GM12891 (cell line): Measurements from ENCODE around the gene CTNND2.

Experiments used
- DNase-seq: peaks from one replicate; pipeline ENCODE4 v3.0.0; 2011; ENCODE audit warnings: low spot score; ENCODE audit not compliant: insufficient read length
- FAIRE-seq: peaks from 2 replicates; lab custom pipeline; 2011; peaks lifted over from hg19 to GRCh38; lab: Jason Lieb, UNC
- PAX5 ChIP-seq: IDR thresholded peaks from 2 replicates; pipeline ENCODE4 v1.6.1; 2011; ENCODE audit warnings: low read length, moderate library complexity, mild to moderate bottlenecking; ENCODE audit not compliant: insufficient read depth, severe bottlenecking
- POLR2A ChIP-seq: IDR thresholded peaks from 2 replicates; pipeline ENCODE4 v1.6.1; 2011; ENCODE audit warnings: low read depth, low read length, control low read depth
- POLR2AphosphoS5 ChIP-seq: IDR thresholded peaks from 2 replicates; pipeline ENCODE4 v1.6.1; 2011; ENCODE audit warnings: low read depth, low read length, control low read depth
- POU2F2 ChIP-seq: IDR thresholded peaks from 2 replicates; pipeline ENCODE4 v1.6.1; 2011; ENCODE audit warnings: low read depth, mild to moderate bottlenecking, control low read depth, low read length, moderate library complexity
- SPI1 ChIP-seq: IDR thresholded peaks from 2 replicates; pipeline ENCODE4 v1.6.1; 2011; ENCODE audit warnings: low read depth, low read length, control low read depth
- TAF1 ChIP-seq: IDR thresholded peaks from 2 replicates; pipeline ENCODE4 v1.6.1; 2011; ENCODE audit warnings: low read depth, low read length, control low read depth

CTNND2 gene

DNA sequence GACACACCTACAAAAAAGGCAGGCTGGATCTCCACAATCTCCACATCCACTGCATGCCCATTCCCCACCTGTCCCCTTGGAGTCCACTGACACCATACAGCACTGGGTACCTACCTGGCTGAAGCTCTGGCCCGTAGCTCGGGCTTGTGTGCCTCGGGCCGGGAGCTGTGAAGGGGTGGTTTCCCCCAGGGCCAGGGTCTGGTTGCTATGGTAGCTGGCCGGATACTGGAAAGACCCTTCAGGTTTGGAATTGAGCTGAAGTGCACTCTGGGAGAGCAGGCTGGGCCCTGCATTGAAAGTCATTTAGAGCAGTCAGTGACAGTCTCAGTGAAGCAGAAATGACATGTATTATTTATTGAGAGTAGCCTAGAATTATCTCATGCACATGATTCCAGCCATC, 507.3 kb downstream of the CTNND2 start:
- no peak for DNase-seq
- FAIRE-seq = no peak
- TF ChIP-seq POU2F2 (no peak), PAX5 (no peak), POLR2A (no peak), SPI1 (no peak), TAF1 (no peak), POLR2AphosphoS5 (no peak)

DNA sequence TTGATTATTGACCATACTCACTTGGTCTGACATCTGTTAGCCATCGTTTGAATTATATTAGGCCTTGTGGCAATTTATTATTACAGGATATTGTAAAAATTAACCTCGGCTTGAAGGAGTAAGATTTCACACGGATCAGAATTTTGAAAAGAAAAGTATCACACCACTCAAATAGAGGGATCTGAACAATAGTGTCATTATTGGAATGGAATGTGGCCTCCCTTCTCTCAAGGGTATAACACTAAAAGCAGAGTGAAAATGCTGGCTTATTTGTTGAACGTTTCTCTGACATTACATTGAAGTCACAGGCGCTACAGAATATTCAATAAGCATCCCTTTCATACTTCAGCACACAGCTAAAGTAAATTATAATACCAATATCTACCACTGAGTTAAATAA, 509.3 kb downstream of the CTNND2 start:
- TF ChIP-seq POLR2AphosphoS5 (no peak), SPI1 (no peak), TAF1 (no peak), POLR2A (no peak), PAX5 (no peak), POU2F2 (no peak)
- DNase-seq (no peak), FAIRE-seq (no peak)

DNA sequence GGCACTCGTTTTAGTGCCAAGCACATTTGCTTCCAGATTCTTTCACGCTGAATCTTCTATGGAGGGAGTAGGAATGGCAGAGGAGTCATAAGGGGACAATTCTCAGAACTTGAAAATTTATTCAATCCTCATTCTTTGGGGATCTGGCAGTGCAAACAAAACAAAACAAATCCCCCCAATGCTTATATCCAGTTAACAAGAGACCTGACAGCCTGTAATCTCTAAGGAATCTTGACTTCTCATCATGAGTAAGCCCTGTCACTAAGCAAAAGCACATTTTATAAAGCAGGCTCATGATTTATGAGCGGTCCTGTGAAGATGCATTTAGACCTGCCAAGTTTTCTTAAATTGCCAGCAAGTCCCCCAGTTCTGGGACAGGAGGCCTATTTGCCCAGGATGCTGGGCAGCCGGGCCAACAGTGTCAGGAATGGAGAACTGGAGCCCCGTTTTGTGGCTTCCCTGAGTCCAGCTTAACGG, 513.9 kb downstream of the CTNND2 start:
- FAIRE-seq (no peak), DNase-seq (no peak)
- TF ChIP-seq POLR2A (no peak), POU2F2 (no peak), PAX5 (no peak), TAF1 (no peak), POLR2AphosphoS5 (no peak), SPI1 (no peak)

DNA sequence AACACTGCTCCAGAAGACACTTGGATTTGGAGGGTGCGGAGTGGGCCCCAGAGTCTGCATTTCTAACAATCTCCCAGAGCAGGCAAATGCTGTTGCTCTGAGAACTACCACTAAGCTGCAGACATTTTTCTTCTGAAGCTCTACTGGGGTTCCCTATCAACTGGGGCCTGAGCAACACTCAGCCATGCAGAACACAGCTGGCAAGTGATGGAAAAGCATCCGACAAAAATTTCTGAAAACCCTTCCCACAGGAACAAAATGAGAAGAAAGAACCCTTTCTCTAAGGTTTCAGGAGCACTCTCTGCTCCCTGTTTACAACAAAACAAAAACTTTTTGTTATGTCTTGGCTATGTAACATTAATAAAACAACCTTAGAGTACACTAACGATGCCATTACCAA, 516.9 kb downstream of the CTNND2 start:
- FAIRE-seq (no peak), DNase-seq (no peak)
- TF ChIP-seq PAX5 = no peak
- no peak for TF ChIP-seq TAF1
- TF ChIP-seq POLR2AphosphoS5 = no peak

DNA sequence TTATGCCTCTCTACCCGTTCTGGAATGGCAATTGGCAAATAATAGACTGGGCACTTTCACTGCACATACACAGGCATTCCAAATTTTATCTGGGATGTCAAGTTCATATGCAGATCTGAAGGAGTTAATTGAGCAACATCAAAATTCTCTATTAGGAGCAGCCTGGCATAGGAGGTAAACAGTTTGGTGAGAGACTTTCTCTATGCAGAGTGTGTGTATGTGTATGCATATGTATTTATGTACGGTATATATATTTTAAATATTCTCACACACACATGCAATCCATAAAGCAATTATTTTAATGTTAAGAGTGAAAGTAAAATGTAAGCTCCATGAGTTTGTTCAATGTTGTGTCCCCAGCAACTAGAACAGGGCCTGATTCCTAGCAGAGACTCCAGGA, 517.8 kb downstream of the CTNND2 start:
- no peak for DNase-seq
- FAIRE-seq = no peak
- no peak for TF ChIP-seq TAF1
- no peak for TF ChIP-seq POLR2AphosphoS5
- TF ChIP-seq POU2F2 = no peak
- TF ChIP-seq PAX5 = no peak
- no peak for TF ChIP-seq SPI1
- no peak for TF ChIP-seq POLR2A

DNA sequence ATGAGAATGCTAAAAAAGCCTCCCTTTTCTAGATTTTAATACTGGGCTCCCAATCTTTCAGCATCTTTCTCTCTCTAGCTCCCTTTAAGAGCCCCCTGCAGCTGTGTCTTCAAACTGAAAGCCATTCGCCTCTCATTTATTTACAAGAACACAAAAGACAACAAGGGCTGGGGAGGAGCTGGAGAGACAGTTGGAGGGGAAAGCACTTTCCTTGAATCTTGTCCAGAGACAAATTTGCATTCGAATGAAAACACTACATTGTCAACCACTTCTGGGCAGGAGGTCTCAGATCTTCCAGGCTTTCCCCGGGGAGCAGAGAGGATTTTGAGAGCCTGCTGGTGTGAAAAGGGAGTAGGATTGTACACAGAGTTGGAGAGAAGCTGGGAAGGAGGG, 518.3 kb downstream of the CTNND2 start:
- no peak for FAIRE-seq
- no peak for DNase-seq
- TF ChIP-seq POLR2AphosphoS5 (no peak), POLR2A (no peak), SPI1 (no peak), PAX5 (no peak), POU2F2 (no peak), TAF1 (no peak)

DNA sequence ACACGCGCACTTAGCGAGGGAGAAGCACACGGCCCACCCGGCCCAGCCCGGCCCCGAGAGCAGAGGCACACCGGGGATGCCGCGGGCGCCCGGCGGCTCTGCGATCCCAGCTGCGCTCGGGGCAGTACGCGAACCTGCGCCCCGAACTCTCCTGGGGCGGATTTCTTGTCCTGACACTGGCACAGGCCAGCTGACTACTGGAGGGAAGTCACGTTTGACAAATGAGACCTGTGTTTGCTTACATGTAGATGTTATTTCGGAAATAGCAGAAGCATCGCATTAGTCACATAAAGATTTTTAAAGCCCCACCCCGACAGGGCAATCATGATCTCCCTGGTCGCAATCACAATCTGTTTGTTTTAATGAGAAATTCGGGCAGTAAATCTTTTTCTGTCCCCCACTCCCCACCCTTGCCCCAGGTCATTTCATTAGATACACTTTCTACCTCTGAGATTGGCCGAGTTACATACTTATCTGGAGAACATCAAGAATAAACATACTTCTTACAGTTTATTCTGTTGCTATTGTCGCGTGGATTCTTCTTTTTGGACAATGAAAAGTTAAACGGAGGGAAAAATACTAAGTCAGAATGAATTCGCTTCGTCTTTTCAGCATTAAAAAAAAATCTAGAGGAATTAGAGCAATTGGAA, 518.9 kb downstream of the CTNND2 start:
- DNase-seq = no peak
- FAIRE-seq = no peak
- TF ChIP-seq PAX5 = no peak
- TF ChIP-seq POLR2AphosphoS5 = no peak
- TF ChIP-seq TAF1 = no peak
- no peak for TF ChIP-seq POLR2A
- no peak for TF ChIP-seq POU2F2
- no peak for TF ChIP-seq SPI1

DNA sequence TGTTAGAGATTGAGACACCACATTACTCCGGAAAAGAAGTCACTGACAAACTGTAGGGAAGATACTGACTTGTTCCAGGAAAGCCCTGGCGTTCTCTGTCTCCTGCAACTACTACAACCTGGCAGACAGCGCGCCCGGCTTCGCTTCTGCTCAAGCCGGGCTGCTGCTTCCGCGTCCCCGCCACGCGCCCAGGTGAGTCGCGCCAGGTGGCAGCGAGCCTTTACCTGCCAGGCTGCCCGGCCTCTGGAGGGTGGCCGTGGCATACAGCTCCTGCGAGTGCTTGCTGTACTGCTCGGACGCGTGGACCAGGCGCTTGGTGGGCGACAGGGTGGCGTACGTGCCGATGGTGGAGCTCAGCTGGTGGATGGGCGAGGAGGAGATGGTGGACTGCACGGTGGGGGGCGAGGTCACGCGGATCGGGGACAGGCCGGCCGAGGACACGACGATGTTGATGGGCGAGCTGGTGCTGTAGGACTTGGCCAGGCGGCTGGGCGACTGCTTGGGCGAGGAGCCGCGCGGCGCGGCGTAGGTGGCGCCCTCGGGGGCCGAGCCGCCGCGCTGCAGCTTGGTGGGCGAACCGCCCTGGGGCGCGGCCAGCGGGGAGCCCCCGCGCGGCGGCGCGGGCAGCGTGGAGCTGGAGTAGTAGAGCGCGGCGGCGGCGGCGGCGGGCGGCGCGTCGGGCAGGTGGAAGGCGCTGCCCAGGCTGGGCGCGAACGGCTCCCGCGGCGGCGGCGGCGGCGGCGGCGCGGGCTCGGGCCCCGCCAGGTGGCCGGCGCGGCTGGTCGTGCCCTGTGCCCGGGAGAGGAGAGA, 519.6 kb downstream of the CTNND2 start:
- DNase-seq (no peak), FAIRE-seq (no peak)
- TF ChIP-seq SPI1 (no peak), POLR2A (no peak), POLR2AphosphoS5 (no peak), TAF1 (no peak), PAX5 (no peak), POU2F2 (no peak)

DNA sequence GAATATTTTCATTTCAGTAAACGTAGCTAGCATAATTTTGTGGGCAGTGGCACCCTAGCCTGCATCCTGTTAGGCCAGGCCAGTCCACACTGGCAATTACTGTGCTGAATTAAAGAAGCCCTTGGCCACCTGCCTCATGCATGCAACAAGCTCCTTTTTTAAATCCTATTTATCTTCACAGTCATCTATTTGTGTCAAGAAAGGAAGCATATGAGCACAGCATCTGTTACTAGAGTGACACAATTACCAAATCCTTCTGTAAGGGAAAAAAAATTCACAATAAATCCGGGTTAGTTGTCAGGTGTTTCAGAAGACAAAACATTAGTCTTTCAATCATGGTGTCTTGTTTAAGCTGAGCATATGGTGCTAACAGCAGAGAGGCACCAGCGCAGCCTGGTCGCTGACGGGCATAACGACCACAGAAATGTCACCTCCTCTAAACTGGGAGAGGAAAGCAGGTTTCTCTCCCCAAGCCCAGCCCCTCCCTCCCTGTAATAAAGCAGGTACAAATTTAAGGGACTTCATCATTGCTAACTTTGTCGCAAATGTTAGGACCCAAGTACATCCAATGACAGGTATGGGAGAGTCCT, 520.6 kb downstream of the CTNND2 start:
- FAIRE-seq (no peak), DNase-seq (no peak)
- TF ChIP-seq POLR2AphosphoS5 = no peak
- TF ChIP-seq POU2F2 = no peak
- no peak for TF ChIP-seq POLR2A
- TF ChIP-seq TAF1 = no peak
- TF ChIP-seq SPI1 = no peak
- no peak for TF ChIP-seq PAX5
